GM21447 (cell line): ENCODE measurements around the gene CCDC146.
"Not testable (repeated sequence)": the region's sequence is repeated elsewhere in the genome, so short reads cannot be mapped to it uniquely, and the experiment has no call there.

ENCODE experiments used
- ATAC-seq: cut with Tn5 transposase; IDR thresholded peaks from one replicate; pipeline ENCODE4 v1.9.1; 2021; ENCODE audit not compliant: unreplicated experiment

Gene CCDC146

GRCh38 chr7:77199013-77199966 lies 76.9 kb downstream of the CCDC146 start, which contains the start of gene FGL2:
Gene FGL2 (minus strand): TSS chr7:77199819. CDS start chr7:77199793, 26 bp downstream.
- no peak for ATAC-seq

- no peak for ATAC-seq
Measured at GRCh38 chr7:77200542-77200941, 78.1 kb downstream of the CCDC146 start.

GRCh38 chr7:77202481-77202976 lies 80.1 kb downstream of the CCDC146 start:
- ATAC-seq, result peak; percentile 94

- no peak for ATAC-seq
Measured at GRCh38 chr7:77205706-77206105, 83.3 kb downstream of the CCDC146 start.

GRCh38 chr7:77208416-77208815 lies 86.0 kb downstream of the CCDC146 start:
- ATAC-seq, result no peak

GRCh38 chr7:77209479-77210139 lies 87.2 kb downstream of the CCDC146 start:
- ATAC-seq, result no peak

- no peak for ATAC-seq
Measured at GRCh38 chr7:77216181-77216845, 93.9 kb downstream of the CCDC146 start.

- no peak for ATAC-seq
Measured at GRCh38 chr7:77217474-77218185, 95.2 kb downstream of the CCDC146 start.

- ATAC-seq, result not testable (repeated sequence)
Measured at GRCh38 chr7:77219701-77220331, 97.4 kb downstream of the CCDC146 start.

- ATAC-seq, result no peak
Measured at GRCh38 chr7:77222065-77222464, 99.7 kb downstream of the CCDC146 start.

- no peak for ATAC-seq
Measured at GRCh38 chr7:77222819-77223218, 100.4 kb downstream of the CCDC146 start.

- ATAC-seq, result no peak
Measured at GRCh38 chr7:77223261-77223660, 100.8 kb downstream of the CCDC146 start.

- ATAC-seq, result no peak
Measured at GRCh38 chr7:77226357-77226839, 104.0 kb downstream of the CCDC146 start.

- not testable (repeated sequence) for ATAC-seq
Measured at GRCh38 chr7:77228795-77229194, 106.4 kb downstream of the CCDC146 start.

GRCh38 chr7:77232467-77232866 lies 110.1 kb downstream of the CCDC146 start:
- ATAC-seq, result no peak

- ATAC-seq, result no peak
Measured at GRCh38 chr7:77235276-77235675, 112.9 kb downstream of the CCDC146 start.

GRCh38 chr7:77238703-77239136 lies 116.3 kb downstream of the CCDC146 start:
- no peak for ATAC-seq

GRCh38 chr7:77239471-77239870 lies 117.1 kb downstream of the CCDC146 start:
- no peak for ATAC-seq

- no peak for ATAC-seq
Measured at GRCh38 chr7:77242068-77242467, 119.7 kb downstream of the CCDC146 start.

GRCh38 chr7:77242554-77242953 lies 120.1 kb downstream of the CCDC146 start:
- ATAC-seq, result no peak
